A549 treated with AZD9567 at 1 μM for 4 hours (cell line): ENCODE measurements around the gene ENO4. TPM values are rescaled to one million over a fixed set of nuclear protein-coding genes. Genes with fewer than 3 reads are reported as not detected.

Source experiments
- total RNA-seq: library from RNA; stranded (reverse); fragments of 200-300 nt; extraction: Qiagen RNA extraction; gene quantifications from 5 replicates; pipeline ENCODE4 v1.2.3, GENCODE V29; 2022; ENCODE audit not compliant: insufficient read depth

The ENO4 gene
- total RNA-seq, result 0.17 to 0.63 TPM (median 0.38 TPM) in 4 of 5 replicates, not detected in the other

GRCh38 chr10:116849248-116850057 lies at the start of gene ENO4:
ENO4 (plus strand) TSS chr10:116849499; CDS start chr10:116849567, 68 bp downstream.

Other genes starting within 250 kb of the ENO4 start
- not detected in 5 replicates for gene PNLIPRP2, start 228.5 kb upstream of the ENO4 start, total RNA-seq
- 9.2 to 11.4 TPM (median 9.9 TPM) in 5 replicates for gene HSPA12A, start 106.9 kb upstream of the ENO4 start, total RNA-seq
- gene SHTN1, start 155.7 kb downstream of the ENO4 start, total RNA-seq, result 20.1 to 35.3 TPM (median 25.9 TPM) in 5 replicates